Tongue (tissue), 3 donors: ENCODE results near the gene SUMO2. TPM values are rescaled to one million over a fixed set of nuclear protein-coding genes. Genes with fewer than 3 reads are reported as not detected.

ENCODE experiments used
- DNase-seq: peaks from one replicate; pipeline ENCODE4 v3.0.0-alpha.2; 2015
- small RNA-seq: library from RNA; depleted of rRNA; stranded (forward); fragments of <200 nt; gene quantifications from one replicate; pipeline ENCODE3, GENCODE V24; 2014; ENCODE audit warnings: low replicate concordance
- total RNA-seq: library from RNA; depleted of rRNA; stranded (reverse); fragments of >200 nt; gene quantifications from one replicate; pipeline ENCODE4 v1.2.3, GENCODE V29; 2014

SUMO2 gene
- total RNA-seq, 1 donor from 2014 or later = 64.0 TPM

- no peak for DNase-seq
These were observed 58.5 kb downstream of the SUMO2 start for GRCh38 chr17:75124041-75124818.

GRCh38 chr17:75118307-75118706, 64.5 kb downstream of the SUMO2 start:
- no peak for DNase-seq

- no peak for DNase-seq
These were observed 66.0 kb downstream of the SUMO2 start for GRCh38 chr17:75116737-75117136.

Small RNAs within 50 kb of the gene (small RNA-seq; reads per million reads assigned to genes)
- not detected for gene RF00019

Other genes with a start within 250 kb of the SUMO2 start
- gene OTOP3, start 247.1 kb downstream of the SUMO2 start, total RNA-seq = 1.4 TPM
- gene HID1, start 210.2 kb downstream of the SUMO2 start, total RNA-seq = 12.3 TPM
- gene CDR2L, start 195.3 kb downstream of the SUMO2 start, total RNA-seq = 11.4 TPM
- gene MRPL58, start 170.3 kb downstream of the SUMO2 start, total RNA-seq = 31.5 TPM
- gene ATP5PD, start 136.0 kb downstream of the SUMO2 start, total RNA-seq = 299 TPM
- gene KCTD2, start 135.7 kb downstream of the SUMO2 start, total RNA-seq = 19.8 TPM
- gene SLC16A5, start 95.0 kb downstream of the SUMO2 start, total RNA-seq = 11.5 TPM
- 3.5 TPM for gene ARMC7, start 73.0 kb downstream of the SUMO2 start, total RNA-seq
- gene NT5C, start 51.2 kb downstream of the SUMO2 start, total RNA-seq = 50.8 TPM
- gene JPT1, start 28.4 kb downstream of the SUMO2 start, total RNA-seq = 97.4 TPM
- 35.1 TPM for gene NUP85, start 22.7 kb upstream of the SUMO2 start, total RNA-seq
- 21.0 TPM for gene GGA3, start 78.6 kb upstream of the SUMO2 start, total RNA-seq
- gene MRPS7, start 78.9 kb upstream of the SUMO2 start, total RNA-seq = 44.7 TPM
- gene MIF4GD, start 88.3 kb upstream of the SUMO2 start, total RNA-seq = 9.1 TPM
- 4.9 TPM for gene SLC25A19, start 106.5 kb upstream of the SUMO2 start, total RNA-seq
- 99.6 TPM for gene GRB2, start 222.7 kb upstream of the SUMO2 start, total RNA-seq